ENCODE data around the gene TM9SF3.

Gene TM9SF3

DNA sequence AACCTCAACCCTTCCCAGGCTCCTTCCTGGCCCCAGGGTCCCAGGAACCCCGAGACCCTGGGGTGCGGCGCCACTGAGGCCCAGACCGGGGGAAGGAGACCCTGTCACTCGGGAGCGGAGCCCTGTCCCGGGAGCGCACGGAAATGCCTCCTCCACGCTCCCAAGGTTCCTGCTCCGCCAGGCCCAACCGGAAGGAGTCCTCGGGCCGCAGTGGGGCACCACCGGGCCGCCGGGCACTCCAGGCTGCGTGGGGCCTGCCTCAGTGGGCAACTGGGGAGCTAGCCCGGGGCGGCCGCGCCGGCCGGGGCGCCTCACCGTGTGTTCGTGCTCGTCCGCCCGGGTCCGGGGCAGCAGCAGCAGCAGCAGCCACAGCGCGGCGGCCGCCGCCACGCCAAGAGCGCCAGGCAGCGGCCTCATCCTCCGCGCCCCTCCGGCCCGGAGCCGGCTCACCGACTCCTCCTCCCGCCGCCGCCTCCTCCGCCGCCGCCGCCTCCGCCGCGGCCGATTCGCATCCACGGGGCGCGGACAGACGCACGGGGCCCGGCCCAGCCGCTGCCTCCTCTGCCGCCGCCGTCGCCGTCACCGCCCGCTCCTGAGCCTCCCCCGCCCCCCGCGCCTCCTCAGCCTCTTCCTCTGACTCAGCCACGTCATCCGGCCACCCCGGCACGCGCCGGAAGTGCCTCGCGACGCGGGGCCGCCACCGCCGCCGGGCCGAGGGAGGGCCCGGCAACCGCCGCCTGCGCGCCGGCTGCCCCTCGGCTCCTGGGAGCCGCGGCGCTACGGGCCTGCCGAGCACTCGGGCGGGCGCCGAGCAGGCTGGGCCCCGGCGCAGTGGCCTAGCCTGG lies at the start of gene TM9SF3:
TSS of gene TM9SF3 (minus strand) at position 594 of the 845 bp plus-strand sequence. CDS start at position 417, 177 bp downstream.
- TF ChIP-seq, protein P1, sequence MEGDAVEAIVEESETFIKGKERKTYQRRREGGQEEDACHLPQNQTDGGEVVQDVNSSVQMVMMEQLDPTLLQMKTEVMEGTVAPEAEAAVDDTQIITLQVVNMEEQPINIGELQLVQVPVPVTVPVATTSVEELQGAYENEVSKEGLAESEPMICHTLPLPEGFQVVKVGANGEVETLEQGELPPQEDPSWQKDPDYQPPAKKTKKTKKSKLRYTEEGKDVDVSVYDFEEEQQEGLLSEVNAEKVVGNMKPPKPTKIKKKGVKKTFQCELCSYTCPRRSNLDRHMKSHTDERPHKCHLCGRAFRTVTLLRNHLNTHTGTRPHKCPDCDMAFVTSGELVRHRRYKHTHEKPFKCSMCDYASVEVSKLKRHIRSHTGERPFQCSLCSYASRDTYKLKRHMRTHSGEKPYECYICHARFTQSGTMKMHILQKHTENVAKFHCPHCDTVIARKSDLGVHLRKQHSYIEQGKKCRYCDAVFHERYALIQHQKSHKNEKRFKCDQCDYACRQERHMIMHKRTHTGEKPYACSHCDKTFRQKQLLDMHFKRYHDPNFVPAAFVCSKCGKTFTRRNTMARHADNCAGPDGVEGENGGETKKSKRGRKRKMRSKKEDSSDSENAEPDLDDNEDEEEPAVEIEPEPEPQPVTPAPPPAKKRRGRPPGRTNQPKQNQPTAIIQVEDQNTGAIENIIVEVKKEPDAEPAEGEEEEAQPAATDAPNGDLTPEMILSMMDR (IDR thresholded peaks at IDR 0.05), result no peak

DNA sequence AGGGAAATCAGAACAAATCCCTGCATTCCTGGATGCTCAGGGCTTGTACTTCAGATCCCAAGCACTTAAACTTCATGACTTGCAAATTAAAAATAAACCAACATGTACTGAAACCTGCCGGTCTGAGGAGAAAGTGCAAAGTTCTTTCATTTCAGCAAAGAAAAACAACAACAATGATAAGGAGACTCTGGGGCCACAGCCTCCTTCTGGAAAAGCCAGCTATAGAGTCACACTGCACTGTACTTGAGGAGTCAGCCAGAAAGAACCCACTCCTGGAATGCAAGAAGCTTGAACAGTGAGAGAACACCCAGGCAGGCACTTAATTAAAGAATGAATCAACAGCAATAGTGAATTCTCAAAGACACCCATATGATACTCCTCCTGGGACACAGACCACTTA lies 49.7 kb upstream of the TM9SF3 start:
- TF ChIP-seq, protein P1 (IDR thresholded peaks at IDR 0.05), result no peak

DNA sequence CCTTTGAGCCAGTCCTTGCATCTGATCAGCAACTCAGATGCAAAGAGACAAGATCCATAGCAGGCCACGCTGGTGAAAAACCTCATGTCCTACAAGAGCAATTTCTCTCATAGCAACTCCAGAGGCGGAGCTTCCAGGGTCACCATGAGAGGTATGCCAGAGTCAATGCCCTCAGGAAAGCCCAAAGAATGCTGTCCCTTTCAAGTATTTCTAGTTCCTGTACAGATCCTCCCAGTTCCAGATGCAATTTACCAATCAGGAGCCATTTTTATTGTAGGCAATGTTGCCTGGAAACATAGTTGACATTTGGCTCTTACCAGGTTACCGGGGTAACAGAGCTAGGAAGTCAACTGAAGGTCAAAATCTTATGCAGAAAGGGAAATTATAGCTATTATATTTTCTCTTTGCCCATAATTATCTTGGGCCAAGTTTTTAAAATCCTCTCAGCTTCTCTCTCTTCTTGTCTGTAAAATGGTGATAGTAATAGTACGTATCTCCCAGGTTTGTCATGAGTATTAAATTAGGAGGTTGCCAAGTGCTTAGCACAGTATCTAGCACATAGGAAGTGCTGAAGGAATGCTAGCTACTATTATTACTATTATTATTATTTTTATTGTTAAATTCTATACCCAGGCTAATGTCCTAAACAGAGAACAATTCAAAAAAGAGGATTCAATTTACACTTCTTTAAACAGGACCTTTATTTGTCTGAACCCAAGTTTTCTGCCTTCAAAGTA lies 46.3 kb upstream of the TM9SF3 start:
- TF ChIP-seq, protein P1 (IDR thresholded peaks at IDR 0.05), result no peak

DNA sequence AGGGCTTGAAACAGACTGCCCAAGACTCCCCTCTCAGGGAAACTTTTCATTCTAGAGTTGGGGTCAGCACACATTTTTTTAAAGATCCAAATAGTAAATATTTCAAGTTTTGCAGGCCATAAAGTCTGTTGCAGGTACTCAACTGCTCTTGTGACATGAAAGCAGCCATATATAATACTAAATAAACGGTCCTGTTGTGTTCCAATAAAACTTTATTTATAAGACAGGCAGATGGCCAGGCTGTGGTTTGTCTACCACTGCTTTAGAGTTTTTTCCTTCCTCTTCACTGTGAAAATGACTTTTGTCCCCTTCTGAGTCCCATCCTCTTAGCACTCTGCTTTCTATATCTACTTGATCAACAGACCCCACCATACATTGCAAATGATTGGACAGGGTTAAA lies 40.5 kb upstream of the TM9SF3 start:
- TF ChIP-seq, protein P1 (IDR thresholded peaks at IDR 0.05), result no peak

DNA sequence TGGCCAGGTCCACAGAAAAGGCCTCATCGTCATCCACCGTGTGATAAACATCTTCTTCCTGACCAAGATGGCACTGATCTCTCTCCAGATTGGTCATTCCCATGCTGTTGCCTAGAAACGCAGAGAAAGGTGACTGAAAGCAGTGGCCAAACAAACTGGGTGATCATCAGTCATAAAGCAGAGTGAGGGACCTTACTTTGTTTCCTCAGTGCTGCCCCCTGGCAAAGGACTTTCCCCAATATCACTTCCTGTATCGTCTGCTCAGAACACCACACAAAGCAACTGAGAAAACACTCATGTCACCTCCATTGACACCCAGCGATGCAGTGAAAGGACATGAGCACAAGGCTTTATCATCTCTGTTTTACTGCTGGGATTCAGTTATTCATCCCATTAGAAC lies 40.0 kb upstream of the TM9SF3 start:
- TF ChIP-seq, protein P1 (IDR thresholded peaks at IDR 0.05), result no peak; the same call in 1 of the 2 replicates

DNA sequence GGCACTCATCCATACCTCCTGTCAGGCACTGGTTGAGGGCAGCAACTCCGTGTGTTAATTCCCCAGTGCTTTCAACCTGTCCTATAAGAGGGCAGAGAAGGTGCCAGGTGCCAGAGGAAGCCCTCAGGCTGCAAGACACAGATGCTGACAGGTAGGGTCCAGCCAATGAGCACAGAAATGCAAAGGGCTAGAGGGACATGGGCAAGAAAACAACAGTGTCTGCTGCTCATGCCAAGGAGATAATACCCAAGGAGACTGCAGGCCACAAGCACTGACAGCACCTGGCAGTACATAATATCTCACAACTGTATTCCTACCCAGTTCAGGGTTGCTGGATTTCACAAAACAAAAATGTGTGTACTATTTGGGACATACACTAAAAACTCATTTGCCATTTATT lies 38.4 kb upstream of the TM9SF3 start:
- TF ChIP-seq, protein P1 (IDR thresholded peaks at IDR 0.05), result no peak

DNA sequence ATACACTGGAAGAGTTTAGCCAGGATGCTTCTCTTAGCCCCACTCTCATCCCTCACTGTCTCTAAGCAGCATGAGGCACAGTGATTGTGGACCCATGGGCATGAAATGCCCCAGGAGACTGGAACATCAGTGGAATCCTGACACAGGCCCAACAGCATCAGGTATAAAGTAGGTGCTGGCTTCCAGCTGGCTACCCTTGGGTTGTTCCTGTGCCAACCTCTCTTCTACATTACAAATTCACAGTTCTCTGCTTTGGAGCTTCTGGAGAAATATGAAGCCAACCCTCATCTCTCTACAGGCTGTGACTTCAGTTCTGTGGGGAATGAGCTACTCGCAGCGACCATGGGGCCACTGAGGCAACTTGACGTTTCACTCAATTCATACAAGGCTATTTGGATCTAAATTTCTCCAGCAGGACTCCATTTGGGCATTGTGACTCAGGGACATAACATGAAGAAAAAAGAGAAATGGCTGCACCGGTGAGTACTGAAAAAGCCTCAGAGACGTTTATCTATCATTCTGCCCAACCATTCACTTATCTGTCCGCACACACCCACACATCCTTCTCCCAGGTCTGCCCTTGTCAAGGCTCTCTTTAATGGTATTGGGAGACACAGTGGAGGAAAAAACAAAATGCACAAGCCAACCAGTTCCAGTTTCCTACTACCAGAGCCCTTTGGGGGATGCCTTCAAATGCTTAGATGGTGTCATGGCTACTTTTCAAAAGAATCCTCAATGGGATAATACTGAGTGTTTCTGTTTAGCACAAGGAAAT lies 35.4 kb upstream of the TM9SF3 start:
- TF ChIP-seq, protein P1 (IDR thresholded peaks at IDR 0.05), result no peak
